Fibroblast of mammary gland (primary cell): ENCODE data around the gene MAGI2.

Source experiments
- DNase-seq: peaks from one replicate; pipeline ENCODE4 v3.0.0-alpha.2; 2010; ENCODE audit warnings: low read depth
- H3K4me3 ChIP-seq: 2 replicates; pipeline ENCODE4 v1.5.1; 2011; ENCODE audit warnings: low read depth, mild to moderate bottlenecking, low read length, moderate library complexity; ENCODE audit not compliant: control insufficient read depth
- CTCF ChIP-seq: conservative IDR thresholded peaks from 2 replicates; pipeline ENCODE4 v1.5.1; 2011; ENCODE audit warnings: low read depth, low read length, inconsistent platforms; ENCODE audit not compliant: control insufficient read depth, insufficient read depth

MAGI2 gene

GRCh38 chr7:78350391-78350790 is 1103.1 kb downstream of the MAGI2 start:
- no peak for TF ChIP-seq CTCF
- no peak overlapping the region for H3K4me3 ChIP-seq
- DNase-seq, result no peak

- no peak for DNase-seq
- TF ChIP-seq CTCF, result no peak
Measured at GRCh38 chr7:78346827-78347226, 1106.6 kb downstream of the MAGI2 start.

GRCh38 chr7:78345979-78346378 is 1107.5 kb downstream of the MAGI2 start:
- no peak for TF ChIP-seq CTCF
- DNase-seq, result no peak
- no peak overlapping the region for H3K4me3 ChIP-seq

More at GRCh38 chr7:78346827-78347226, 1106.6 kb downstream of the MAGI2 start:
- H3K4me3 ChIP-seq, result no peak overlapping the region

- no peak overlapping the region for H3K4me3 ChIP-seq
- DNase-seq, result no peak
- TF ChIP-seq CTCF, result no peak
Measured at GRCh38 chr7:78345293-78345911, 1108.1 kb downstream of the MAGI2 start.

- no peak overlapping the region for H3K4me3 ChIP-seq
- no peak for TF ChIP-seq CTCF
- DNase-seq, result no peak
Measured at GRCh38 chr7:78334426-78334825, 1119.0 kb downstream of the MAGI2 start.

- no peak for DNase-seq
- no peak for TF ChIP-seq CTCF
- no peak overlapping the region for H3K4me3 ChIP-seq
Measured at GRCh38 chr7:78333530-78334425, 1119.7 kb downstream of the MAGI2 start.
